ENCODE measurements around the gene GINS2.

- TF ChIP-seq, protein P1, sequence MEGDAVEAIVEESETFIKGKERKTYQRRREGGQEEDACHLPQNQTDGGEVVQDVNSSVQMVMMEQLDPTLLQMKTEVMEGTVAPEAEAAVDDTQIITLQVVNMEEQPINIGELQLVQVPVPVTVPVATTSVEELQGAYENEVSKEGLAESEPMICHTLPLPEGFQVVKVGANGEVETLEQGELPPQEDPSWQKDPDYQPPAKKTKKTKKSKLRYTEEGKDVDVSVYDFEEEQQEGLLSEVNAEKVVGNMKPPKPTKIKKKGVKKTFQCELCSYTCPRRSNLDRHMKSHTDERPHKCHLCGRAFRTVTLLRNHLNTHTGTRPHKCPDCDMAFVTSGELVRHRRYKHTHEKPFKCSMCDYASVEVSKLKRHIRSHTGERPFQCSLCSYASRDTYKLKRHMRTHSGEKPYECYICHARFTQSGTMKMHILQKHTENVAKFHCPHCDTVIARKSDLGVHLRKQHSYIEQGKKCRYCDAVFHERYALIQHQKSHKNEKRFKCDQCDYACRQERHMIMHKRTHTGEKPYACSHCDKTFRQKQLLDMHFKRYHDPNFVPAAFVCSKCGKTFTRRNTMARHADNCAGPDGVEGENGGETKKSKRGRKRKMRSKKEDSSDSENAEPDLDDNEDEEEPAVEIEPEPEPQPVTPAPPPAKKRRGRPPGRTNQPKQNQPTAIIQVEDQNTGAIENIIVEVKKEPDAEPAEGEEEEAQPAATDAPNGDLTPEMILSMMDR (IDR thresholded peaks at IDR 0.05), result no peak
- TF ChIP-seq POLR2A (IDR thresholded peaks at IDR 0.05), result no peak
- no peak for TF ChIP-seq POLR2AphosphoS5 (IDR thresholded peaks at IDR 0.05)
These were observed 14.4 kb downstream of the GINS2 start for GRCh38 chr16:85674418-85674755.

All from stomach (tissue), 4 donors.